ENCODE data around the gene UTP25.

UTP25 gene

DNA sequence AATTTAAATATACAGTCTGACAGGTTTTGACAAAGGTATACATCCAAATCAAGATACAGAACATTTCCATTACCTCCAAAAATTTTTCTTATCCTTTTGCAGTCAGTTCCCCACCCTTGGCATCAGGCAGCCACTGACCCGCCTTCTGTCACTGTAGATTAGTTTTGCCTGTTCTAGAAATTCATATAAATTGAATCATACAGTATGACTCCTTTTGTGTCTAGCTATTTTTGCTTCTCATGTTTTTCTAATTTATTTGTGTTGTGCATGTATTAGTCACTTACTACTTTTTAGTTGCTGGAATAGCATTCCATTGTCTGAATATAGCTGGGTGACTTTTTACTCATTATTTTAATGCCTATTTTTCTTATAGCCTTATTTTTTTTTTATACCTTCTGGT, 3.8 kb downstream of the UTP25 start:
- DNase-seq = no peak
- intact Hi-C loops (cut with DNase I) = no loop called here

DNA sequence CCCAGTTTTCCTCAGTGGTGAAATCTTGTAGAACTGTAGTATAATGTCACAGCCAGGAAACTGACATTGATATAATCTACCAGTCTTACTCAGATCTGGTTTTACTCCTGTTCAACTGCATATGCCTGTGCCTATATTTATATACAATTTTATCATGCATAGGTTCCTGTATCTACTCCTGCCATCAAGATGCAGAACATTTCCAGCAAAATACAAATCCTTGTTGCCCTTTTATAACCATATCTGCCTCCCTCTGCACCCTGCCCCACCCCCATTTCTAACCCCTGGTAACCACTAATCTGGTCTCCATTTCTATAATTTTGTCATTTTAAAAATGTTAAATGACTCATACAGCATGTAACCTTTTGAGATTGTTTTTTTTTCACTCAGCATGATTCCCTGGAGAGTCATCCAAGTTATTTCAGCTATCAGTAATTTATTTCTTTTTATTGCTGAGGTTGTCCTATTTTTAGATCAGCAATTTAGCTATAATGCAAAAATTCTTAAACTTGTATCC, 8.1 kb downstream of the UTP25 start:
- intact Hi-C loops (cut with DNase I) = no loop called here
- no peak for DNase-seq

DNA sequence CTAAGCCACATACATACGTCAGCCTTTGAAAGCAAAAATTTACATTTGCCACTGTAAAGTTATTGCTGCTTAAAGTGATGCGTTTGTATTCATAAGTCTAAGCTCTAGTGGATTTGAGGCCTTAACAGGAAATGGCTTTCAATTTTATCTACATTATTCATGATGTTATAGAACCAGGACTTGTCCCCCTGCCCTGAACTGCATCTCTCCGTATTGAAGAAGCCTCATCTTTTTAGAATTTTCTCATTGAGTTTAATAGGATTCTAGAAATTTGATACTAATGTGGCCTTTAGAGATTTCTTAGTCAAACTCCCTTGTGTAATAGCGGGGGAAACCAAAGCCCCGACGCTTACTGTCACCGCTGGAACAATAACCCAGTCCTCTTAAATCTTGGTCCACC, 9.9 kb downstream of the UTP25 start:
- DNase-seq = no peak
- intact Hi-C loops (cut with DNase I) = no loop called here

DNA sequence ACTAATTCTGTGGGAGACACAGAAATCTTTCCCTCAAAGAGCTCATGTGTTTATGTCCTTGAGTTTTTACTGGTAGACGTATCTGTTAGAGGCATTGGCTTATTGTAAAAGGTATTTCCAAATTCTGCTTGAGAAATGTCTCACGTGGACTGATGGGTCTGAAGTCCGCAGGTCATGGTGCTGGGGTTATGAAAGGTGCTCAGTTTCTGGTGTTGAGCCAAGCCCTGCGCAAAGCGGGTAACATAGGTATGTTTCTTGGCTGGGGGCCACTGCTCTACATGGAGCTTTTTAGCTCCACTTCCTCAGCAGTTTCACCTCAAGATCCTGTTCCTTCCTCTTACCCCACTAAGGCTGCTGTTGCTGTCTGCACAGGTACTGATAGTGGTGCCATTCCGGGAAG, 10.8 kb downstream of the UTP25 start:
- intact Hi-C loops (cut with DNase I) = no loop called here
- DNase-seq = no peak

DNA sequence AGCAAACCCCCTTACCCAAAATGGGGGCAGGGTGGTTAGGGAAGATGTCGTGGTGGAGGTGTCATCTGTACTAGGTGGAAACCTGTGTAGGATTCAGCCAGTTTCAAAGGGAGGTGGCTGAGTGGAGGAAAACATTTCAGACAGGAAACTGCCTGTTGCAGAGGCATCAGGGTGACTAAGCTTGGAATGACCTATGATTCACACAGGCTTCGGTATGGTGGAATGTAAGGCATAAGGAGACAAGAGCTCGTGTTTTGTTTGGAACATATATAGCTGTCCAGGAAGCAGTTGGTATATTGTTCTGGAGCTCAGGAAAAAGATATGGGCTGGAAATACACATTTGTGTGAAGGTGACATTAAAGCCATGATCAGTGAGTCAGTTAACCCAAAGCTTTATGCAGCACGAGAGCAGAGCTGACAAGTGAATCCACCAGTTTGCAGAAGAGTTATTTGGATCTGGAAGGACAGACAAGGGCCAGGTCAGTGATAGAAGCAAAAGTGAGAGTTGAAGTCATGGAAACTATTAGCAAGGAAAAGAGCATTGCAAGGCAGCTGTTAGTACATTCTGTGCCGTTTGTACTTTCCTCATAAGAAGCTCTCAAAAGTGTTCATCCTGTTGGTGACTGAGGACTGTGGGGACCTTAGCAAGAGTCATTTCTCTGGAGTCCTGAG, 12.2 kb downstream of the UTP25 start:
- peak in 7 of 42 donors; percentile 19 to 65 (median 40) for DNase-seq
- intact Hi-C loops (cut with DNase I) = no loop called here

DNA sequence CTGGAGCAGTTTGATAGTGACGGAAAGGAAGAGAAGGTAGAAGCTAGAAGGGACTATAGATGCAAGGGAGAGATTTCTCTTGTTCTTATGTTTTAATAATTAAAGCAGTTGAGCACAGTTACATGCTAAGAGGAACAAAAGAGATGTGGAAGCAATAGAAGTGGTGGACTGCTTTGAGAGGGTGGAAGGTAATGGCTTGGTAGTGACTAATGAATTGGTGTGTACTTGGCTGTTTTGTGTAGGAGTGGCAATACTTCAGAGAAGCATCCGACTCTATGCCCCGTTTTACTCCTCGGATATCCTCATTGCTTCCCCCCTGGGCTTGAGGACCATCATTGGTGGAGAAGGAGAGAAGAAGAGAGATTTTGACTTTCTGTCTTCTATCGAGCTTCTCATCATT, 12.8 kb downstream of the UTP25 start:
- DNase-seq = no peak
- intact Hi-C loops (cut with DNase I) = no loop called here

DNA sequence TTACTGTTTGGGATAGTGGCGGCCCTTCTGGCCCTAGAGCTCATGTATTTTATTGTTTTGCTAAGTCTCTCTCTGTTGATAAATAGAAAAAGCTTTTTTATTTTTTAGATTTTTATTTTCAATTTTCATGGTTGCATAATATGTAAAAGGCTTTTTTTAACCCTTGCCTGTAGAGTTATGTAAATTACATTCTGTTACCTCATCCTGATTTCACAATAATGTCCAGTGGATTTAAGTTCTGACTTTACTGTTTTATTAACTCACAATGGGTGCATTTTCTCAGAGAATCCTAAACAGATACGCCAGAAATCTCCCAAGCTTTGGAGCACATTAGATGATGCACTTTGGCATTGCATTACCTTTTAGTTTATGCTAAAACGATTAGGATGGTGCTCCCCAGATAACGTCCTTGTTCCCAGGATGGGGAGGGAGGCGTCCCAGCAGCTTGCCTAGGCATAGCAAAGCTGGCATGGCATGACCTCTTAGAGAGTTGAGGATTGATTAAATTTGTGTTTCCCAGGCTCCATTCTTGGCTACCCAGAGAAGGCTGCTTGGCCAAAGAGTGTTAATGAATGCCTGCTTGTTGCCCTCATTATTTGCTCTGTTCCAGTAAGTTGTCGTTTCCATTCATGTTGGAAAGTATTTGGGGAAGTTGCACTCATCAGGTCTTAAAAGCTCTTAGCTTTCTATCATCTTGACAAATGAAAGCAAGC, 17.1 kb downstream of the UTP25 start:
- peak in 4 of 42 donors; percentile 21 to 66 (median 32) for DNase-seq
- intact Hi-C loops (cut with DNase I) = no loop called here

DNA sequence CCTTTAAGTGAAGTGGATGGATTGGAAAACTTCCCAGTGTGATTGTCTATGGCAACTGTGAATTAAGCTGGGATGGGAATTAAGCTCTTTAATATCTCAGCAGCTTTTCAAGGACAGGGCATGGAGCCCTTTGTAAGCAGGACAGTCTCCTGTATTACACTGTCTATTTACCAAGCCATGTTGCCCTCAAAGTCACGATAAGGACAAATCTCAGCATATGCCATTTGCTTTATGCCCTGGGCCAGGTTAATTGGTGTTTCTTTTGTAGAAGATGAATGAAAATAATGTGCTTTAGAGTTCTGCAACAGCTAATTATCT, 17.6 kb downstream of the UTP25 start:
- intact Hi-C loops (cut with DNase I) = no loop called here

DNA sequence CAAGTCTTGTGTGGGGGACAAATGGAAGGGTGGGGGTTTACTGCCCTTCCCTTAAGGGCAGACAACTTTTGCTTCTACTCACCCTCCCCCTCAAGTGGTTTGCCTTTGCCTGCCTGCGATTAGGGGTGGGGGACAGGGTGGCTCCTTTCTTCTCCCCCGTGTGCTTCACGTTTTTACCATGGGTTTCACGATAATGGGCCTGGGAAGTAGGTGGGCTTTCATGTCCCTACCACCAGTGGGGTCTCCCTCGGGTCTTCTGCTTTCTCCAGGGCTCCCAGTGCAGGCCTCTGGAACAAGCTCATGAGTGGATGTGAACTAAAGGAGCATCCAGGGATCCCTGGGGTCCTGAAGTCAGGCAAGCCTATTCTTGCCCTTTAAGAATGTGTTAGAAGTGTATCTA, 21.6 kb downstream of the UTP25 start:
- no peak for DNase-seq
- intact Hi-C loops (cut with DNase I) = no loop called here

More for the DNA sequence above, 17.6 kb downstream of the UTP25 start:
- no peak for DNase-seq

DNA sequence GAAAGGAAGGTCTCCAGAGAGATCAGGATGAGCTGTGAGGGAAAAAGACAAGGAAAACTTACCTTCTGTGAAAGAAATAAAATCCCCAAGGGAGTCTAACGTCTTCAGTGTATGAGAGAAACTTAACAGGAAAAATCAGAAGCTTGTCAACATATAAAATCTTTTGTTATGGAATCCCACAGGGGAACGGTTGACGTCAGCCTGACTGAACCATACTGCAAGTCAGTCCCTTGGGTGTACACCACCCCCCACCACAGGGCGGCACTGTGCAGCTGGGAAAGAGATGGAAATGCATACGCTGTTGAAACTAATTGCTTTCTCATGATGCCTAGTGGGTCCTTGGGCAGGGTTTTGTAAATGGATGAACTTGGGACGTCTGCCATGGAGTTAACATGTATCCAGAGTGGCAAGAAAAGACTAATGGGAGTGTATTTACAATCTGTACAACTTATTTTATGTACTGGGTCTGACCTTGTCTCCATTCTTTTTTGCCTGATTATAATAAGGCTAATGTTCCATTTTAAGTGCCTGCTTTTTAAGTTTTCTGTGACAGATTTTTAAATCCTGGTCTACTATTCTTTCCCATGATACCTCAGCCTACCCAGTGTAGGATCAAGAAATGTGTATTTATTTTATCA, 22.7 kb downstream of the UTP25 start:
- peak; percentile 62 to 90 (median 83) for DNase-seq
- intact Hi-C loops (cut with DNase I) = no loop called here

DNA sequence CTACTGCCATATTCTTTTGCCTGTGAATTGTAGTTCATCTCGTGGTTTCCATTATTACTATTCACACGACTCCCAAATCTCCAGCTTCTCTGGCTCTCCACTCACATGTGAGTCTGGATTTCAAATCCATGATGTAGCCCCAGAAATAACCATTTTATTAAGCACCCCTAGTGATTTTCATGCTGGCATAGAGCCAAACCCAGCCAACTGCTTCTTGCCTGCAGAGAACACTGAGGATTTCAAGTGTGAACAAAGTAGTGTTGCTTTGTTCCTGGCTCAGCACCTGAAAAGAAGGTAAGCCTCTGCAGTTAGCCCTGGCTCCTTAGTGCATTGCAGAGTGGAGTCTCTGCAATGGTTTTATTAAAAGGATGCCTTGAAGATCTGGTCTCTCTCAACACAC, 25.9 kb downstream of the UTP25 start:
- intact Hi-C loops (cut with DNase I) = no loop called here
- no peak for DNase-seq

DNA sequence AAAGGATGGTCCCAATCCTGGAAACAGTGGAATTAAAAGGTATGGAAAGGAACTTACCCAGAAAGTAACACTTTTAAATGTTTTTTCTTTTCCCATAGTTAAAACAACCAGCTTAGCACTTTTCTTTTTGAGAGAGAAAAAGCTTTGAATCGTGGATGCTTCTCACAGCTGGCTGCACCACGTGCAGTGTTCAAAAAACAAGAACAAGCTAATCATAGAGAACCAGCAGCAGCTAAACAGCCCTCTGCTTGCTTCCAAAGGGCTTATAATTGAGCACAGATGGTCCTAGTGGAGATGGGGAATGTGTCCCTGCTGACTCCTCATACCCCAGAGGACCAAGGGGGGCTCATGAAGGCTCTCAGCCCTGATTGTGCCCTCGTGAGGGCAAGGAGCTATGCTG, 26.4 kb downstream of the UTP25 start:
- intact Hi-C loops (cut with DNase I) = no loop called here
- peak in 13 of 42 donors; percentile 19 to 68 (median 44) for DNase-seq

DNA sequence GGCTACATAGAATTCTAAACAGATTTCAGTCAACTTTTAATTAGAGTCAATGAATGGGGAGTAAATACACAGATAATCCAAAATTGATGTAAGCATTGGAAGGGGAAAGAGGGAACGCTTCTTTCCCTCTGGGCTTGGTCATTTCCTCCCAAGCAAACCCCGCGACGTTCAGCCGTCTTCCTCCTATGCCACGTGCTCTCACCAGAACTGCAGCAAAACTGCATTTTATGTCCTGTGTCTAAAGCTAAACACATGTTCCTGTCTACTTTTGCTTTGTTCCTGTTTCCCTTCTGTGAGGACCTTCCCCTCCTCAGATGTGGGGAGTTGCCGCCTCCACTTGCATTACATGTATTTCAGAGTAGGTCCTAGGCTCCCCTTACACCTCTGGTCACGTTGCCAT, 27.2 kb downstream of the UTP25 start:
- DNase-seq = no peak
- intact Hi-C loops (cut with DNase I) = no loop called here

DNA sequence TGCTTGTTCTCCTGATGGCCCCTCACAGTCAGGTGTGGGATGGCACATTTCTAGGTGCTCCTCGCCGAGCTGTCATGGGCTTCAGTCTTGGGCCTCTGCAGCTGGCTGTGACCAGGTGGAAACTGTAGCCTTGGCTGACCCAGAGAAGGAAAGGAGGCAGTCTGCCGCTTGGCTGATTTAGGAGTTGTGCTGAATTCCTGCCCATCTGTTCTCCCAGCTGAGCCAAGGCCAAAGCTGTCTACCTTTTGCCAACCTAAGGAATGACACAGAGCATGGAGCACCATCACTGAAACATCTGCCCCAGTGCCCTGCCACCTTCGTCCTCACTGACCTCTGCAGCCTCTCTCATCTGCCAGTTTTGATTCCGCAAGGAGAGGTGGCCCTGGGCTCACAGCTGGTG, 27.9 kb downstream of the UTP25 start:
- intact Hi-C loops (cut with DNase I) = no loop called here
- DNase-seq = no peak

DNA sequence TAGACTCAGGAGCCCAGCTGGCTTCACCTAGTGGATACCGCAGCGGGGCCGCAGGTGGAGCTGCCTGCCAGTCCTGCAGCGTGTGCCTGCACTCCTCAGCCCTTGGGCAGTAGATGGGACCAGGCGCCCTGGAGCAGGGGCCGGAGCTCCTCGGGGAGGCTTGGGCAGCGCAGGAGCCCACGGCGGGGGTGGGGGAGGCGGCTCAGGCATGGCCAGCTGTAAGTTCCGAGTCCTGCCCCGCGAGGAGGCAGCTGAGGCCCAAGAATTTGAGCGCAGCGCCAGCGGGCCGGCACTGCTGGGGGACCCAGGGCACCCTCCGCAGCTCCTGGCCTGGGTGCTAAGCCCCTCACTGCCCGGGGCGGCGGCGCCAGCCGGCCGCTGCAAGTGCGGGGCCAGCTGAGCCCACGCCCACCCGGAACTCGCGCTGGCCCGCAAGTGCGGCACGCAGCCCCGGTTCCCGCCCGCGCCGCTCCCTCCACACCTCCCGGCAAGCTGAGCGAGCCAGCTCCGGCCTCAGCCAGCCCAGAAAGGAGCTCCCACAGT, 30.9 kb downstream of the UTP25 start:
- intact Hi-C loops (cut with DNase I) = no loop called here
- DNase-seq = peak in 1 of 42 donors; percentile 16

DNA sequence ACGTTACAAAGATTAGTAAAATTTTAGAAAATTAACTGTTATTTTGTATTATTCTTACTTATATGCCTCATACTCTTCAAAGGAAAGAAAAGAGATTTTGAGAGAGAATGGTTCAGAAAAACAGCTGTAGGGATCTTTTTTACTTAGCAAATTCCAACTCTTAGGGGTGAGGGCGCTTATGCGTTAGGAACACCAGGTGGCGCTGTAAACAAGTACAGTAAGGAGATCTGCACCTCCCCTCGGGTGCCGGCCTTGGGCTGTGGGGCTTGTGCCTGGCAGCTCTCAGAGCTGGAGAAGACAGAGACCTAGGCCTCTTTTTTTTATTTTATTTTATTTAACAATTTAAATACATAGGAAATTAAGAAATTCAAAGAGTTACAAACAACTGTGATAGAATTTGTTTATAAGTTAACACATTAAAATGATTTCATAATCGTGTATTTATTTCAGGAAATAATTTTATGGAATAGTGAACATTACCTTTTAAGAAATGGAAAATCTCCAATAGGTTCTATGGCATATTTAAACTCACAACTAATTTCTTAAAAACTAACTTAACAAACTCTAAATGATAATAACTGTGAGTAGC, 32.6 kb downstream of the UTP25 start:
- DNase-seq = peak; percentile 75 to 94 (median 88)
- intact Hi-C loops (cut with DNase I) = loop anchor here (5.0 kb wide), 2 partner anchors 77 to 127 kb away; partner anchors contain the start of gene SYT14

DNA sequence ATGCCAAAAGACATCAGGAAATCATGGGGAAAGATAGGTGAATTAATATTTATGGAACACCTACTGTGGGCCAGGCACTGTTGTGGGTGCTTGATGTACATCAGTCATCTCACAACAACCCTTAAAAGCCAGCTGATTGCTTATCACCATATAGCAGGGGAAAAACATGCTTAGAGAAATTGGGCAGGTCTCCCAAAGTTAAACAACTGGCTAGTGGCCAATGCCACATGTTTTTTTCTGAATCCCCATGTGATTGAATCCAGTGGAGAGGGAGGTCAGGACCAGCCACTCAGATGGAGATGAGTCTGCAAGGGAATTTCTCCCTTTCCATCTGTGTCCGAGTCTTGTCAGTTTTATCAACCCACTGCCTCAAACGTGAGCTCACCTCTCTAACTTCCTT, 33.5 kb downstream of the UTP25 start:
- peak in 1 of 42 donors; percentile 25 for DNase-seq
- intact Hi-C loops (cut with DNase I) = loop anchor here (5.0 kb wide), 2 partner anchors 76 to 126 kb away; partner anchors contain the start of gene SYT14

DNA sequence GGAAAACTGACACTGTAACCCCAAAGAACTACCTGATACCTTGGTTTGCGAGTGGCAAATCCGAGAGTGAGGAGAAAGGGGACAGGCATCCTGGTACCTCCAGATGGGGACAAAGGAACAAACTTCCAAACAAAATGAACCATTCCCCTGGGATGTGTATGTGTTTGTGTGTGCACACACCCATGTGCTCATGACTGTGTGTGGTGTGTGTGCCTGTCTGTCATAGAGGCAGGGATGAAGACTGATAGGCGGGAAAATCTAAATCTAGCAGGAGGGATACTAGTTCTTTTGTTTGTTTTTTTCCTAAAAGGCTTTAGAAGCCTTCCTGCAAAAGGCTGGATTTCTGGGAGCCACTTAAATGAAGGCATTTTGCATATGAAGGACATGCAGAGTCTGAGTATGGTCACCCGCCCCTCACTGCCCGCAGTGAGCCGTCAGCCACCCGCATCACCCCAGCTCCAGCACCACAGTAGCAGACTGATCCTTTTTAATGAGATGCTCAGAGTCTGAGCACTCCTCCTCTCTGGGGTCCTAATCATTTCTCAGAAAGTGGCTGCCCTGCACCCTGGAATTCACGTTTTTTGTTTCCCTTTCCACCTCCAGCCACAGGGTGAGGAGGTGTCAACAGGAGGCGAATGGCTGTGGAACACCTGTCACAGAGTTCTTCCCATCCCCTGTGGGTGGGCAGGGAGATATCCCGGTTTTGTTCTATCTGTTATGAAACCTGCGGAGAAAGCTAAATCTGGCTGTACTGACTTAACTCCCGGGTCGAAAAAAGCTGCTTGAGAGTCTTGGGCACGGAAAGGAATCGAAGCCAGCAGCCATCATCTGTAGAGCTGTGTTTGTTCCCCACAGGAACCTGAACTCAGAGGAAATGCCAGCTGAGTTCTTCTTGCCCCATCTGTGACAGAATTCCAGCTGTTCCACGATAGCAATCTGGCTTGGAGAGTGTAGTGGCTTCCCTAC, 34.9 kb downstream of the UTP25 start:
- intact Hi-C loops (cut with DNase I) = loop anchor here (5.0 kb wide), 2 partner anchors 75 to 125 kb away; partner anchors contain the start of gene SYT14
- DNase-seq = peak in 38 of 42 donors; percentile 17 to 87 (median 59)

Data from head of caudate nucleus (tissue), 42 donors.